Stimulated activated CD4-positive, alpha-beta T cell treated with anti-CD3 and anti-CD28 coated beads, Interleukin-1b, Interleukin-23, amount 100 ng/mL, for 24 hours (primary cell): ENCODE data around the gene CHRD.

Experiments used
- DNase-seq, 4 experiments: peaks; one replicate each; pipeline ENCODE4 v3.0.0-alpha.2; 2020; ENCODE audit warnings: low read depth in 4 of 4, low spot score in 1 of 4

CHRD gene

DNA sequence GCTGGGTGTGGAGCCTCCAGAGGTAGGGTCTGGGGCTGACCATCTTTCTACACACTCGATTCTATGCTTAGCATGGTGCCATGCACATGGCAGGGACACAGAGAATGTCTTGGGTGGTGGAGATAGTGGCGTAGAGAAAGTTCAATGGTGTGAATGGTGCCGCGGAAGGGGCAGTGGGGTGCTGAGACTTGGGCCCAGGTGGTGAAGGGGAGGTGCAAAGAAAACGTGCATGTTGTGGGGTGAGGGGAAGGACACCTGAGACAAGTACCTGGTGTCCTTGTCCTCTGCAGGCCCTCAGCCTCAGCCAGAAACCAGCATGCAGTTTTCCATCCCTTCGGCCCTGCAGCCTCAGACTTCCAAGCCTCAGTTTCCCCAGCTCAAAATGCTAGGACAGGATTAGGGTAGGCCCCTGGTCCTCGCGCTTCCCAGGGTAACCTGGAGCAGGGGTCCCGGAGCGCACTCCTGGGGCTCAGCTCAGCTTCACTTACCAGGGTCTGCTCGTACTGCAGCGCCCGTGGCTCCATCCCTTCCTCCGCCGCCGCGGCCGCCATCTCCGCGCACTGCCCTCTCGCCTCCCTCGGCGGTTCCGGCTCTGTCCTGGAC lies 18.8 kb upstream of the CHRD start:
- DNase-seq = no peak

DNA sequence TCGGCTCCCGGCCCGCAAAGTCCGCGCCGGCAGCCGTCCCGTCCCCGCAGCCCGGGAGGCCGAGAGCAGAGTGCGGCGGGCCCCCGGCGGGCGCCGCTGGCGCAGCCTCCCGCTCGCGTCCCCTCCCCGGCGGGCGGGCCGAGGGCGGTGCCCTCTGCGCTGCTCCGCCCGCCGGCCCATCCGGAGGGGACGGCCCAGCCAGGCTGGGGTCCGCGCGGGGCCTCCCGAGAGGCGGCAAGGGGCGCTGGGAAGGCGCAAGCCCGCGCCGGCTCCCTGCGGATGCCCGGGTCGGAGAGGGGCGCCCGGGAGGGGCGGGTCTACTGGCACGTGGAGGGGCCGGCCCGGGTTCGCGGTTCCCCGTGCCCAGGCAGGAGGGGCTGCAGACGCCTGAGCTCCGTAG lies 18.3 kb upstream of the CHRD start, which contains the start of the genes CLCN2 and POLR2H:
TSS of gene CLCN2 (minus strand) at position 74 of the 400 bp plus-strand sequence. CDS start 126 bp downstream, outside the sequence.
TSS of gene POLR2H (plus strand) at position 179 of the 400 bp plus-strand sequence. CDS start 1,783 bp downstream, outside the sequence.
- peak in 3 of 4 experiments; percentile 23 to 45 (median 23) for DNase-seq

DNA sequence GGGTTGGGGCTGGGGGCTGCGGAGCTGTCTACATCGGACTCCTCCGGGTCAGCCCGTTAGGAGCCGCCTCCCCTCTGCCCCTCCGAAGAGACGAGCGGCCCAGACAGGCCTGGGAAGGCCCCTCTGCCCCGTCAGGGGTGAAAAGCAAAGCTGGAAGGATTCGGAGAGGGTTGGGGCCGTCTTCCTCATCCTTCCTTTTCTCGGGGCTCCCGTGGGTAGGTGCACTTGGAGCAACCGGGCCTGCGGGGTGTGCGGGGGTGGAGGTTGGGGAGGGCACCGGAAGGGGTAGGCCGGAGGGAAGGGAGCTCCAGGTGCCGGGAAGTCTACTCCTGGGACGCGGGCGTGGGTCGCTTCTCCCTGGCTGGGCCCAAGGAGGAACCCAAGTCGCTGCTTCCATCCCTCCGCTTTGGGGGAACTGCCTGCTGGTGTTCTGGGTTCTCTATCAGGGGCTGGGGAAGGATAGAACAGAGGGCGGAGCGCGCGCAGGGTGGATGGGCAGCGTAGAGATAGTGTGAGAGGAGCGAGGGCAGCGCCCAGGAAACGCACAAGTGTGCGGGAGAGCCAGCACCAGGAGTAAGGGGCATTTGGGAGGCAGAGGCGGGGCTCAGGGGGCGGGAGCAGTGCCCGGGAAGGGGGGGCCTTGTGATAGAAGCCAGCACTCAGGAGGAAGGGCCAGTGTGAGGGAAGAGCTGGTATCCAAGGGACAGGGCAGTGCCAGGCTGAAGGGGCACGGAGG lies 17.8 kb upstream of the CHRD start:
- DNase-seq = peak in 3 of 4 experiments; percentile 27 to 43 (median 32)

DNA sequence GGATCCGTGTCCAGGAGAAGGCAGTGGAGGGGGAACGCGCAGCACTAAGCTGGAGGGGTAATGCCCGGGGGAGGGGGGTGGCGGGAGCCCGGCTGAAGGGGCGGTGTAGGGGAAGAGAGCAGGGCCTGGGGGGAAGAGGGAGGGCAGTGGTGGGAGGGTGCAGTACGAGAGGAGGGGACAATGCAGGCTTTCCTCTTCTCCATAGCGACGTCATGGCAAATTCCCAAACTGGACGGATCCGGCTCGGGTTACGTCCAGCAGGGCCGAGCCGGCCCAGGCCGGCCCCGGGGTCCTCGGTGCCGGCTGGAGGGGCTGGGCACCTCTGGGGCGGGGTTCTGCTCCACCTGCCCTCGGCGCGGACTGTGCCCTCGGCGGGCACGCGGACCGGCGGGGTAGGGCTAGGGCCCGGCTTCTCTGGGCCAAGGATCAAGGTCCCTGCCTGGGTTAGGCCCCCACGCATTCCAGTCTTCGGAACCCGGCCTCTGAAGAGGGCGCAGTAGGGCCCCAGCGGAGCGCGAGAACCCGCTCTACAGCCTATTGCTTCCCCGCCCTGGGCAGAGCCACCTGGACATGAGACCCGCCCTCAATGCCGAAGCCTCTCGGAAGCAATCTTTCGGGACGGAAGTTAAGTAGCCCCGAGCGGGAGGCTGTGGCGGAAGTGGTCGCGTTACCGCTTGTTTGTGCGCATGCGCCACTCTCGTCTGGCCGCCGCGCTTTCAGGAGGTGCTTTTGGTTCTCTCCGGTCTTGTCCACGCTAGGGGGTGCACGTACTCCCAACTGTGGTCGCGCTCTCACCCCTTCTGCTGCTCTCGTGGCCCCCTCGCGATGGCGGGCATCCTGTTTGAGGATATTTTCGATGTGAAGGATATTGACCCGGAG lies 16.9 kb upstream of the CHRD start:
- peak; percentile 83 to 94 (median 90) for DNase-seq

DNA sequence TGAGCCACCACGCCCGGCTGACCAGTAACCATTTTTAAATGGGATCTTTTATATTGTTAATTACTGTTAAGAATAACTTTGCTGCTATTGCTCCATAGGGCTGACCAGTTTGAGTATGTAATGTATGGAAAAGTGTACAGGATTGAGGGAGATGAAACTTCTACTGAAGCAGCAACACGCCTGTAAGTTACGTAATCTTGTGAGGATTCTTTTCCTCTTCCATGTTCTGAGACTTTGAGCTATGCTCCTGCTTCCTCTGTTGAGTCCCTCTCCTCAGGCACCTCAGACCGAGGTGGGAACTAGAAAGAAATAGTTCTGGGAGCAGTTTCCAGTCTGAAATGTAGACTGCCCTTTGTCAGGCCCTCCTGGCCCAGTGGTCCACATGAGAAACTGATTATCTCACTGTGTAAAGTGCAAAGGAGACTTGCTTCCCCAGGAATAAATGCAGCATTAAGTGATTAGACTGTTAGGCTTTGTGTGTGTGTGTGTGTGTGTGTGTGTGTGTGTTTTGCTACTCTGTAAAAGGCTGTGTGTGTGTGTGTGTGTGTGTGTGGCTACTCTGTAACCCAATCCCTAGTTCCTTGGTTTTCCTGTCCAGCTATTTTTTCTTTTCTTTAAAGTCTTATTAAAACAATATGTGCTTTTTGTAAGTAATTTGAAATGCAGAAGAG lies 13.1 kb upstream of the CHRD start:
- DNase-seq = no peak

DNA sequence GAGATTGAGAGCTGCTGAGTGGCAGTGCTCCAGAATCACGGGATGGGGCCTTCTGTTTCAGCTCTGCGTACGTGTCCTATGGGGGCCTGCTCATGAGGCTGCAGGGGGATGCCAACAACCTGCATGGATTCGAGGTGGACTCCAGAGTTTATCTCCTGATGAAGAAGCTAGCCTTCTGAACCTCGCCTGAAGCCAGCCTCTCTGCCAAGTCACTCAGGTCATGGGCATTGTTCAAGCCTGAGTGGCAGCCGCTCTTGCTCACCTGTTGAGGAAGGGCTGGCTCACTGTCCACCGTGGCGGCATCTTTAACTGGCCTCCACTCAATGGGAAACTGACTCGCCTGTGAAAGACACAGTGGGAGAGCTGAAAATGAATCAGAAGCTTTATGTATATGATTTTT lies 11.7 kb upstream of the CHRD start:
- no peak for DNase-seq

- no peak for DNase-seq
Measured at GRCh38 chr3:184368586-184369183, 11.2 kb upstream of the CHRD start.

- peak in 2 of 4 experiments; percentile 40 for DNase-seq
Measured at GRCh38 chr3:184371570-184372018, 8.3 kb upstream of the CHRD start.

GRCh38 chr3:184372296-184372821 lies 7.5 kb upstream of the CHRD start:
- DNase-seq = no peak

DNA sequence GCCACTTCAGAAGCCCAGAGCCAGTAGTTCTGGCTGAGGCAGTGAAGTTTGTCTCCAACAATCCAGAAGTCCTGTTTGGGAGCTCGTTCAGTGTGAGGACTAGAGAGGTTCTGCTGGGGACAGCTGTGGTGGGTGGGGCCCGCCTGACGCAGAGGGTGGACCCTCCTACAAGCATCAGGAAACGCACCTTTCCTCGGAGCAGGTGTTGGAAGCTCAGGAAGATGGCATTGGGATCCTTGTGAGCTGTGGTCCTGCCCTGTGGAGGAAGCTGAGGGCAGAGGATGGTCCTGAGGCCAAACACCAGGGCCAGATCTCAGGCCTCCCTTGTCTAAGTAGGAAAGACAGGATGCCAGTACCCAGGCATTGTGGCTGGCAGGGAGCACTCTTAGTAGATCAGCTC lies 6.9 kb upstream of the CHRD start:
- DNase-seq = no peak

DNA sequence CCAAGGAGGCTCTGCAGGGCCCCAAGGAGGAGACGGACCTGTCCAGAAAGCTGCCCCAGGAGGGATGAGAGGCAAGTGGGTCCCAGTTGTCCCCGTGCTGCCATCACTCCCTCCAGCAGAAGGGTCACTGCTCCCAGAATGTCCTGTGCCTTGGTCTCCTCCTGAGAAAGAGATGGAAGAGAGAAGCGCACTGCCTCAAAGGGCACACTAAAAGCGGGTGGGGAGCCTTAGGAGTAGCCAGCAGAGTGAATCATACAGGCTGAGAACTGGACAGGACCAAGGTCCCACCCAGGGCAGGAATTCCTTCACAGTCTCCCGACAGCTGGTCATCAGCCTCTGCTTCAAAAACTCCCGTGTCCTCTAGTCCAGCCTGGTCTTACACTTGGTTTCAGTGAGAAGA lies 6.4 kb upstream of the CHRD start:
- no peak for DNase-seq

DNA sequence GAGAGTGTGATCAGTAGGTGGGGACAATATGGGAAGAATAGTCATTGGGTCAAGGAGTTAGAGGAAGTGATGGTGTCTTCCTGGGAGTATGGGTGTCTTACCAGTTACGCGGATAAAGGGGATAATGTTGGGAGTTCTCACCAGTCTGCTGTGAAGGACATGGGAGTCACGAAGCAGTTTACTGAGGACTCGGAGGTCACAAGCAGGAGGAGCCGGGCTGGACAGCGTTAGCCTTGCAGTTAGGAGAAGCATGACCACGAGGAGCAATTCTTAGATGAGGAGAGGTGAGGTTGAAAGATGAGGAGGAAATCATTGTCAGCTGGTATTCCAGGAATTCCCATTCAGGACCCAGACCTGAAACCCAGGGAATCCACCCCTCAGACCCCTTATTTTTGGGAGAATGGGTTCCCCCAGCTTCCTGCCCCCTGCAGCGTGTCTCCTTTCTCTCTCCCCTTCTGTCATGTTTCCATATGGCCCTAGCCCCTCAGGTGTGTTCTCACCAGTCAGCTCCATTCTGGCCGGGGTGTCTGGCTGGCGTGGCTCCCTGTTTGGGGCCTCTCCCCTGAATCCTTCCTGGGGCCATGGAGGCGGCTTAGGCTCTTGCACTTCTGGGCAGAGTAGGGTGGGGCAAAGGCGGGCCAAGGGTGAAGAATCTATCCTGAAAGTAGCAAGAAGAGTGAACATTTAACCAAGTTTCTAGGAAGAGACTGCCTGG lies 4.0 kb upstream of the CHRD start:
- no peak for DNase-seq

DNA sequence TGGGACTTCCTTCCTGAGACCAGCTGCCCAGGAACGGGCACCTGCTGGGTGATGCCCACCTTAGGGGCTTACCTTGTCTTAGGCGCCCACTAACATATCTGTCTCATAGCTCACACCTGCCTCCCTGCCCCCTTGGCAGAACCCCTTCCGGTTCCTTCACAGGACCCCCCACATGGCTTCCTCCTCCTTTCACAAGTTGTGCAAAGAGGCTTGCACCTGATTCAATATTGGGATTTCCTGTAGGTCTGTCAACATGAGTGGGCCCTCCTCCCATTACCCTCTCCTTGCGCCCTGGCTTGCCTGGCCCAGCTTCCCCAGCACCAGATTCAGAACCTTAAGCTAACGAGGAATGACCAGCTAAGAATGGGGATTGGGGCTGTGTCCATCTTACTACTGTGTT lies 2.5 kb upstream of the CHRD start:
- no peak for DNase-seq

DNA sequence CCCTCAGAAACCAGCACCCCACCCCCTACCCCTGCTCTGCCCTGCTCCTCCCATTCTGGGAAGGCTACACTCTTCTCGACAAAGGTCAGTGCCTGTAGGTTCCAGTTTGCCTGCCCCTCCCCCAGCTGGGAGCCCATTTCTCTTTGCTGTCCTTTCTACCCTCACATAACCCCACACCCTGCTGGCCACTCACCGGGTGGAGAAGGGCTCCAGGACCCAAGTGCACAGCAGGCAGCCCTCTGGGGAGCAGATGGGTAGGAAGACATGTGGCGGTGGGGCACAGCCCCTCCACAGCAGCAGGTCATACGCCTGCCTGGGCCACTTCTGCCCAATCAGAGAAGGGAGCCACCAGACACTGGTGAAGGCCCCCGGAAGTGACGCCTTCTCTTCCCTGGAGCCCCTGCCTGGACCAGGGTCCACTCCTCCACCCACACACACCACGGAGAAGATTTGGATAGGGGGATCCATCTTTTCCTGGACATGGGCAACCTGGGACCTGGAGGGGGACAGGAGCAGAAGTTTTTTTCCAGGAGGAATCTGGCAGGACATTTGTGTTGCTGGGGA lies 1.9 kb upstream of the CHRD start, which contains the start of gene THPO:
TSS of gene THPO (minus strand) at position 326 of the 564 bp plus-strand sequence. CDS start 1,948 bp downstream, outside the sequence.
- no peak for DNase-seq

- DNase-seq = no peak
Measured at GRCh38 chr3:184378651-184379357, 1.1 kb upstream of the CHRD start.

- no peak for DNase-seq
Measured at GRCh38 chr3:184380185-184380626, 352 bp downstream of the CHRD start.

DNA sequence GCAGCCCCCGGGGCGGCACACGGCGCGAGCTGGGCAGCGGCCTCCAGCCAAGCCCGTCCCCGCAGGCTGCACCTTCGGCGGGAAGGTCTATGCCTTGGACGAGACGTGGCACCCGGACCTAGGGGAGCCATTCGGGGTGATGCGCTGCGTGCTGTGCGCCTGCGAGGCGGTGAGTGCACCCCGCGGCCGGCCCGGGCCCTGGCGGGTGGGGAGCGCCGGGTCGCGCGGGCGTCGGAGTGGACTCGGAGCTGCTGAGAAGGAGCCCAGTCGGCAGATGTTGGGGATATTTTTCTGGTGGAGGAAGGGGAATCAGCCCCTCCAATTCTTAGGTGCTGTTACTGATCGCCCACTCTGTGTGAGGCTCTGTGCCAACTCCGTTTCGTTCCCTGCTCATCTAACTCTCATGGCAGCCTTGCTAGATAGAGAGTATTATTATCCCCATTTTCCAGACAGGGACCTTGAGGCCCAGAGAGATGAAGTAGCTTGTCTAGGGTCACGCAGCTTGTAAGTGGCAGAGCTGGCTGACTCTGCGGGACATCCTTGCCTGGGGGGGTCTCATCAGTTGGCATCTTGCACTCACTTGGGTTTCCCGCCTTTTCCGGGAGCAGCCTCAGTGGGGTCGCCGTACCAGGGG lies 890 bp downstream of the CHRD start:
- no peak for DNase-seq
